Stomach (tissue), 9 donors: ENCODE measurements around the gene PPP6C. TPM values are rescaled to one million over a fixed set of nuclear protein-coding genes. Genes with fewer than 3 reads are reported as not detected.
A peak's percentile ranks its signal among the peaks of the same experiment; 100 is the strongest.
"Not testable (repeated sequence)": the region's sequence is repeated elsewhere in the genome, so short reads cannot be mapped to it uniquely, and the experiment has no call there.

ENCODE experiments used
- DNase-seq, 2 donors: peaks; one replicate each; pipeline versions ENCODE4 v3.0.0 to v3.0.0-alpha.2; 2013 to 2019
- H3K27ac ChIP-seq, 5 donors: fragments of 200-600 bp in 4 of 5; sonication (generic) in 4 of 5; one replicate each; pipeline ENCODE4 v1.5.1; 2013 to 2019; ENCODE audit warnings: mild to moderate bottlenecking in 1 of 5, moderate library complexity in 1 of 5
- H3K27me3 ChIP-seq, 3 donors: fragments of 200-600 bp; sonication (generic); one replicate each; pipeline ENCODE4 v1.5.1; 2017 to 2019; ENCODE audit warnings: mixed run types in 1 of 3
- H3K36me3 ChIP-seq, 4 donors: fragments of 200-600 bp; sonication (generic); 1 replicate in 3 of 4; 2 replicates in 1 of 4; pipeline ENCODE4 v1.5.1; 2016 to 2019
- H3K4me1 ChIP-seq, 4 donors: fragments of 200-600 bp; sonication (generic); one replicate each; pipeline ENCODE4 v1.5.1; 2016 to 2019
- H3K4me3 ChIP-seq, 4 donors: fragments of 200-600 bp; sonication (generic) in 3 of 4; one replicate each; pipeline ENCODE4 v1.5.1; 2016 to 2019; ENCODE audit warnings: mild to moderate bottlenecking in 1 of 4
- H3K9me3 ChIP-seq, 4 donors: fragments of 200-600 bp; sonication (generic); one replicate each; pipeline ENCODE4 v1.5.1; 2016 to 2019
- CTCF ChIP-seq, 7 experiments: fragments of 450-650 bp in 4 of 7; fragments of 200-600 bp in 3 of 7; sonication (generic) in 3 of 7; IDR thresholded peaks; one replicate each; pipeline ENCODE4 v1.5.1; 2016 to 2019; ENCODE audit warnings: antibody characterized with exemption in 7 of 7, control low read depth in 2 of 7, mild to moderate bottlenecking in 1 of 7
- EP300 ChIP-seq: sonication (generic); formaldehyde crosslinking; IDR thresholded peaks from one replicate; pipeline ENCODE4 v1.6.1; 2017; ENCODE audit warnings: antibody characterized with exemption
- POLR2A ChIP-seq, 4 donors: fragments of 450-650 bp; IDR thresholded peaks; one replicate each; pipeline ENCODE4 v1.6.1; 2016; ENCODE audit warnings: antibody characterized with exemption in 4 of 4, control low read depth in 2 of 4, mild to moderate bottlenecking in 1 of 4, moderate library complexity in 1 of 4
- POLR2AphosphoS5 ChIP-seq, 3 donors: sonication (generic); formaldehyde crosslinking; IDR thresholded peaks; one replicate each; pipeline ENCODE4 v1.6.1; 2016; ENCODE audit warnings: antibody characterized with exemption in 3 of 3
- WGBS, 5 donors: extraction: QIAGEN DNeasy Blood & Tissue Kit in 3 of 5; methylation state at CpG; one replicate each; pipeline versions ENCODE4 v1.1.5 to v1.1.7; 2013 to 2018; 5-methylcytosine and 5-hydroxymethylcytosine counted together
- intact Hi-C: fragments of 100-400 bp; cut with DNase I; formaldehyde crosslinking; loops from one replicate; pipeline ENCODE4 v1.15.1; 2023; ENCODE audit warnings: low total_unique reads
- polyA plus RNA-seq, 3 donors: library from polyadenylated mRNA; stranded (reverse); fragments of 200-250 nt; gene quantifications; one replicate each; pipeline ENCODE4 v1.2.3, GENCODE V29; 2013
- total RNA-seq, 5 donors: library from RNA; depleted of rRNA; stranded (reverse); fragments of >200 nt; gene quantifications; one replicate each; pipeline versions ENCODE4 v1.1.0 to v1.2.3, GENCODE V29; 2014 to 2016
- donor health status: healthy with polysubstance abuse.
- donor health status: Bipolar disorder and iron deficiency.
- donor health status: healthy.

PPP6C gene
- total and polyA plus RNA-seq, 8 donors = 4.6 to 62.0 (median 26.3) TPM

GRCh38 chr9:125110464-125110863 lies 79.1 kb downstream of the PPP6C start:
- no peaks in the 10 kb centered on the region for H3K27me3 ChIP-seq
- no peak overlapping the region for H3K27ac ChIP-seq
- peaks cover 0 to 4% (median 0%) of the 10 kb centered on the region in 4 donors for H3K9me3 ChIP-seq
- intact Hi-C loops = no loop called here
- H3K36me3 ChIP-seq = no peaks in the 10 kb centered on the region
- 95 to 100% (median 96%) methylated on average over 2 of the region's 2 CpGs for WGBS, 5 donors
- H3K4me1 ChIP-seq = no peaks in the 10 kb centered on the region
- DNase-seq = no peak
- TF ChIP-seq POLR2AphosphoS5 (IDR thresholded peaks at IDR 0.05) (no peak), EP300 (no peak), POLR2A (IDR thresholded peaks at IDR 0.05) (no peak), CTCF (IDR thresholded peaks at IDR 0.05) (no peak)
- H3K4me3 ChIP-seq = no peak overlapping the region

GRCh38 chr9:125108541-125108940 lies 81.1 kb downstream of the PPP6C start:
- H3K27me3 ChIP-seq, H3K4me1 ChIP-seq, DNase-seq, intact Hi-C loops, H3K27ac ChIP-seq, H3K9me3 ChIP-seq, H3K36me3 ChIP-seq, H3K4me3 ChIP-seq: not testable (repeated sequence)
- WGBS, 5 donors = 96 to 100% (median 98%) methylated on average over 12 to 23 of the region's 33 CpGs

- no peak overlapping the region for H3K4me3 ChIP-seq
- DNase-seq = peak in 1 of 2 donors; percentile 25
- H3K9me3 ChIP-seq = no peaks in the 10 kb centered on the region
- H3K27ac ChIP-seq = no peak overlapping the region
- no peak for TF ChIP-seq POLR2A (IDR thresholded peaks at IDR 0.05)
- TF ChIP-seq POLR2AphosphoS5 (IDR thresholded peaks at IDR 0.05) = no peak
- no peak for TF ChIP-seq CTCF (IDR thresholded peaks at IDR 0.05)
- TF ChIP-seq EP300 = no peak
- no peaks in the 10 kb centered on the region for H3K36me3 ChIP-seq
- H3K27me3 ChIP-seq = no peaks in the 10 kb centered on the region
- H3K4me1 ChIP-seq = no peaks in the 10 kb centered on the region
- intact Hi-C loops = no loop called here
Measured at GRCh38 chr9:125106285-125106893, 83.2 kb downstream of the PPP6C start.

GRCh38 chr9:125103770-125104460 lies 85.7 kb downstream of the PPP6C start:
- Histone ChIP-seq H3K9me3 (no peaks in the 10 kb centered on the region), H3K27me3 (no peaks in the 10 kb centered on the region), H3K36me3 (no peaks in the 10 kb centered on the region), H3K4me1 (peaks cover 0 to 9% (median 0%) of the 10 kb centered on the region in 4 donors), H3K4me3 (no peak overlapping the region), H3K27ac (no peak overlapping the region)
- intact Hi-C loops = no loop called here
- no peak for DNase-seq
- 77 to 87% (median 86%) methylated on average over 3 of the region's 3 CpGs for WGBS, 5 donors
- TF ChIP-seq CTCF (IDR thresholded peaks at IDR 0.05) (no peak), POLR2AphosphoS5 (IDR thresholded peaks at IDR 0.05) (no peak), POLR2A (IDR thresholded peaks at IDR 0.05) (no peak), EP300 (no peak)

GRCh38 chr9:125103021-125103420 lies 86.6 kb downstream of the PPP6C start:
- 95 to 100% (median 97%) methylated on average over 1 of the region's 1 CpG for WGBS, 5 donors
- H3K36me3 ChIP-seq = no peaks in the 10 kb centered on the region
- DNase-seq = no peak
- no peaks in the 10 kb centered on the region for H3K9me3 ChIP-seq
- H3K4me3 ChIP-seq = no peak overlapping the region
- peaks cover 0 to 11% (median 0%) of the 10 kb centered on the region in 4 donors for H3K4me1 ChIP-seq
- no peak overlapping the region for H3K27ac ChIP-seq
- no peak for TF ChIP-seq POLR2A (IDR thresholded peaks at IDR 0.05)
- TF ChIP-seq POLR2AphosphoS5 (IDR thresholded peaks at IDR 0.05) = no peak
- TF ChIP-seq CTCF (IDR thresholded peaks at IDR 0.05) = no peak
- no peak for TF ChIP-seq EP300
- intact Hi-C loops = no loop called here
- H3K27me3 ChIP-seq = no peaks in the 10 kb centered on the region
